ENCODE results near the gene LARP6.
"Not testable (repeated sequence)": the region's sequence is repeated elsewhere in the genome, so short reads cannot be mapped to it uniquely, and the experiment has no call there.

LARP6 gene

DNA sequence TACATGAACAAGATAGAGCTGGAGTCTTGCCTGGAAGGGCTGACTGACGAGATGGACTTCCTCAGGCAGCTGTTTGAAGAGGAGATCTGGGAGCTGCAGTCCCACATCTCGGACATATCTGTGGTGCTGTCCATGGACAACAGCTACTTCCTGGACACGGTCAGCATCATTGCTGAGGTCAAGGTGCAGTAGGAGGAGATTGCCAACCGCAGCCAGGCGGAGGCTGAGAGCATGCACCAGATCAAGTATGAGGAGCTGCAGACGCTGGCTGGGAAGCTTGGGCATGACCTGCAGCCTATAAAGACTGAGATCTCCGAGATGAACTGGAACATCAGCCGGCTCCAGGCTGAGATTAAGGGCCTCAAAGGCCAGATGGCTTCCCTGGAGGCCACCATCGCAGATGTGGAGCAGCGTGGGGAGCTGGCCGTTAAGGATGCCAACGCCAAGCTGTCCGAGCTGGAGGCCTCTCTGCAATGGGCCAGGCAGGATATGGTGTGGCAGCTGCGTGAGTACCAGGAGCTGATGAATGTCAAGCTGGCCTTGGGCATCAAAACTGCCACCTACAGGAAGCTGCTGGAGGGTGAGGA lies 5.5 kb upstream of the LARP6 start:
- in situ Hi-C loops (cut with MboI; ENCODE audit: low sequenced_read_pairs) = no loop called here

DNA sequence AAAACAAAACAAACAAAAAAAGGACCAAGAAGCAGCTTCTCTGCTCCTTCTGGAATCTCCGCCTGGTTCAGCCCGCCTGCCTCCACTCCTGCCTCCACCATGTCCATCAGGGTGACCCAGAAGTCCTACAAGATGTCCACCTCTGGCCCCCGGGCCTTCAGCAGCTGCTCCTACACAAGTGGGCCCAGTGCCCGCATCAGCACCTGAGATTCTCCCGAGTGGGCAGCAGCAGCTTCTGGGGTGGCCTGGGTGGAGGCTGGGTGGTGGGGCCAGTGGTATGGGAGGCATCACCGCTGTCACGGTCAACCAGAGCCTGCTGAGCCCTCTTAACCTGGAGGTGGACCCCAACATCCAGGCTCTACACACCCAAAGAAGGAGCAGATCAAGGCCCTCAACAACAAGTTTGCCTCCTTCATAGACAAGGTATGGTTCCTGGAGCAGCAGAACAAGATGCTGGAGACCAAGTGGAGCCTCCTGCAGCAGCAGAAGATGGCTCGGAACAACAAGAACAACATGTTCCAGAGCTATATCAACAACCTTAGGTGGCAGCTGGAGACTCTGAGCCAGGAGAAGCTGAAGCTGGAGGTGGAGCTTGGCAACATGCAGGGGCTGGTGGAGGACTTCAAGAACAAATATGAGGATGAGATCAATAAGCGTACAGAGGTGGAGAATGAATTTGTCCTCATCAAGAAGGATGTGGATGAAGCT lies 4.8 kb upstream of the LARP6 start:
- in situ Hi-C loops (cut with MboI; ENCODE audit: low sequenced_read_pairs) = not testable (repeated sequence)

DNA sequence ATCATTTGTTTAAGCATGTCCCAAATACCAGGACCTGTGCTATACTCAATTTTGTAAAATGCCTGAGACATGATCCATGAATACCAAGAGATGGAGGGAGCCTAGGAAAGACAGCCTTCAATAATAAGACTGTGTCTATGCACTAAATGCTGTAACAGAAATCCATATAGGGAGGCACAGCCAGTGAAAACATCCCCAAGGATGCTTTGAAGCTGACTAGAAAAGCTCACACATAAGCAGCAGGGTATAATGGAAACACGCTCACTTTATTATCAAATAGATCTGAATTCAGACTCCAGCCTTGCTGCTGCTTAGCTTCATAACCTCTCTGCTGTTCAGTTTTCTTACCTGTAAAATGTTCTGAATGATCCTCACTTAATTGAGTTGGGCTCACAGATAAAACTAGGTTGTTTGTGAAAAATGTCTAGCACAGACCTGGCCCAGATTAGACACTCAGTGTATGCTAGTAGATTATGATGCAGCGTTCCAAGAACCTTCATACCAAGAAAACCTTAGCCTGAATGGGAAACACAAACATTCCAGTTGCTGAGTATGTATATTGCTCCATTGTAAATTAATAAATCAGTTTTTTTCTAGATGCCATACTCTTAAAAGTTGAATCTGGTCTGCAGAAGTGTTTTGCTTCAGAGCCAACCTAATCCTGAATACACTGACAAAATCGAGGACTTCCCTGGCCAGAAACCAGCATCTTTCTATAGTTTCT lies 3.8 kb upstream of the LARP6 start:
- in situ Hi-C loops (cut with MboI; ENCODE audit: low sequenced_read_pairs) = no loop called here

DNA sequence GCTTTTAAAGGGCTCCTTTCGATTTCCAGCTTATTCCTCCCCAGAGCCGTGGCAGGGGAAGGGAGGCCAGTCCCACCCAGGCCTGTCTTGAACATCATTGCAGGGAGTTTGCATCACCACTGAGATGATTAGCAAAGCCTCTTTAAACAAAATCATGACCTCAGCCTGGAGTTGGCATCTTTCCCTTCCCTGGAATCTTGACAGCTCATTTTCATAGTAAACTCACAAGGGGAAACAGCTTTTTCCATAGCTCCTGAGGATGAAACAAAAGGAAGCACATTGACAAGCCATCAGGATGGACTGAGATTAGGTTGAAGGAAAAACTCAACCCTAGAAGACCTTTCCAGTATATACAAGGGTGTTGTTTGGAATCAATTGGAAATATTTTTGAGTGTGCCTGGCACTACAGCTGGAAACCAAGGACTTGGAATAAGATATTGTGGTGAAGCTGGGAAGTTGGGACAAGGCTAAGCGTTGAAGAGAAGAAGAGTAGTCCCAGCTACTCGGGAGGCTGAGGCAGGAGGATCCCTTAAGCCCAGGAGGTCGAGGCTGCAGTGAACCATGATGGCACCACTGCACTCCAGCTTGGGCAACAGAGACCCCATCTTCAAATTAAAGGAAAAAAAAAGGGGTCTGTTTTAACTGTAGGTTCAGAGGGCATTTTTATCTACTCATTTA lies 3.1 kb upstream of the LARP6 start:
- in situ Hi-C loops (cut with MboI; ENCODE audit: low sequenced_read_pairs) = no loop called here

DNA sequence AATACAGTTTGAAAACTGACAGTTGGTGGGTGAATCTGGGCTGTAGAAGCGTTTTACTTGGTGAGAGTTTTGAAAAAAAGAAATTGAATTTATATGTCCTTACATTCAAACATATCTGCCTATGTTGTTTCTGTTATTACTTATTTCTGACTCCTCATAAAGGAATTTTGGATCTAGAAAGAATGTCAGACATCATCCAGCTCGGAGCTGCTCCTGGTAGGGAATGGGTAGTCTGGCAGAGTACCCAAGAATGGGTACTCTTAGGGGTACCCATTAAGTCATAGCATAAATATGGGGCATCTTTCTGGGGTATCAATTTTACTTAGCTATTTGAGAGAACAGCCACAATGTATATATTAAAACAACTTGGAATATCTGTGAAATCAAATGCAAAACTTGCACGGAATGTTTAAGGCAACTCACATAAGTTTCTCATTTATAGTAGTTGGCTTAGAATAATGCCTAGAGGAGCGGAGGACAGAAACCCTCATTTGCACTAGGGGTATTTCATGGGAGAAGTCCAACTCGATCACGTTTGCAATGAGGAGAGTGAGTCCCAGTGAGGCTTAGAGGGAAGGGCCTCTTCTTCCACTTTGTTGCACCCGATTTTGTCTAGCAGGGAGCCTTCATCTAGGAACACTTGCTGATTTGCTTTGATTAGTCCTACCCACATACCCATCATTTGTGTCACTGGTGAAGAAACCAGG lies 2.4 kb upstream of the LARP6 start:
- in situ Hi-C loops (cut with MboI; ENCODE audit: low sequenced_read_pairs) = no loop called here

DNA sequence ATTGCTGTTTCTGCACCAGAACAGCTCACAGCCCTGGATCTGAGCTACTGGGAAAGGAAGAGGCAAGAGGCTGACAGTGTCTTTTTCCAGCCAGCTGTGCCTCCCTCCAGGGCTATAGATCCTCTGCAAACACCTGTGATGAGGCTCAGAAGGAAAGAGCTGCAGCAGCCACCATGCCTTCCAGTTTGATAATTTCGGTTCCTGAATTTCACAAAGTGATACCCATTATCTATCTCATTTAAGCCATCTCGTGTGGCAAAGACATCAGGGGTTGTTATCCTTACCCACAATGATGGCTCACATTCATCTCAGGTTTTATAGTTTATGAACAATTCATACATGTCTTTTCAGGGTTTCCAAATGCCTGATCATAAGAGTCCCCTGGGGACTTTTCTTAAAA lies 1.8 kb upstream of the LARP6 start:
- in situ Hi-C loops (cut with MboI; ENCODE audit: low sequenced_read_pairs) = no loop called here

DNA sequence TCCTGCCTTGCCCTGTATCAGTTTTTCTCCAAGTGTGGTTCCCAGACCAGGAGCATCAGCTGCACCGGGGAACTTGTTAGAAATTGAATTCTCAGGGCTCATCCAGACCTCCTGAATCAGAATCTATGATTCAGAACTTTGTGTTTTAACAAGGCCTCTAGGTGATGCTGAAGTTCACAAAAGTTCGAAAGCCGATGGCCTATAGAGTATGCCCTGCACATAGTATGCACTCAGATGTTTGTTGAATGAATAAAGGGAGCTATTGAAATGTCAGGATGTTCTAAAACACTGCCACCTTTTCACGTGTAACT lies 664 bp upstream of the LARP6 start:
- in situ Hi-C loops (cut with MboI; ENCODE audit: low sequenced_read_pairs) = no loop called here

DNA sequence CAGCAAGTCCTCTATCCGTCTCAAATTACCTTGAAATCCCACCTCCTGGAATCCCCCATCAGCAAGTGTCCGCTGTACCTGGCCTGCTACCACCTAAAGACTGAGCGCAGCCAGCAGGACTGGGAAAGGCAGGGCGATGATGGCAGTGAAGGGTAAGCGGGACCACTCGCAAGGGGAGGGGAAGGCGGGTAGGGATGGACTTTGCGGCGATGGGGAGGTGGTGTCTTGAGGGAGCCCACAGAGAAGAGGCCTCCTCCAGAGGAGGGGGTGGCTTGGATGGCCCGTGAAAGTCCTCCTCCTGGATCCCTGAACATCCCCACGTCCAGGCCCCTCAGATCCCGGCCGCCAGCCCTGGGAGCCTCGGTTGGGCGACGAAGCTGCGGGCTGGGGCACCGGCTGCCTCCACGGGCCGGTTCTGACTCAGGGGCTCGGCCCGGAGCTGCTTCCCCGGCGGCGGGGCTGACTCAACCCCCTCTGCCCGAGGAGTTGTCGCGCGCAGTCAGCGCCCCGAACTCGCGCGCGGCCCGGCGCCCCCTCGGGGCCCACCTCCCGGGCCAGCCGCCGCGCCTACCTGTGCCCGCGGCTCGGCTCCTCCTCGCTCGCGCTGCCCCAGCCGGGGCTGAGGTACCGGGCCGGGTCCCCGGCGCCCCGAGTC lies 512 bp downstream of the LARP6 start:
- in situ Hi-C loops (cut with MboI; ENCODE audit: low sequenced_read_pairs) = no loop called here

DNA sequence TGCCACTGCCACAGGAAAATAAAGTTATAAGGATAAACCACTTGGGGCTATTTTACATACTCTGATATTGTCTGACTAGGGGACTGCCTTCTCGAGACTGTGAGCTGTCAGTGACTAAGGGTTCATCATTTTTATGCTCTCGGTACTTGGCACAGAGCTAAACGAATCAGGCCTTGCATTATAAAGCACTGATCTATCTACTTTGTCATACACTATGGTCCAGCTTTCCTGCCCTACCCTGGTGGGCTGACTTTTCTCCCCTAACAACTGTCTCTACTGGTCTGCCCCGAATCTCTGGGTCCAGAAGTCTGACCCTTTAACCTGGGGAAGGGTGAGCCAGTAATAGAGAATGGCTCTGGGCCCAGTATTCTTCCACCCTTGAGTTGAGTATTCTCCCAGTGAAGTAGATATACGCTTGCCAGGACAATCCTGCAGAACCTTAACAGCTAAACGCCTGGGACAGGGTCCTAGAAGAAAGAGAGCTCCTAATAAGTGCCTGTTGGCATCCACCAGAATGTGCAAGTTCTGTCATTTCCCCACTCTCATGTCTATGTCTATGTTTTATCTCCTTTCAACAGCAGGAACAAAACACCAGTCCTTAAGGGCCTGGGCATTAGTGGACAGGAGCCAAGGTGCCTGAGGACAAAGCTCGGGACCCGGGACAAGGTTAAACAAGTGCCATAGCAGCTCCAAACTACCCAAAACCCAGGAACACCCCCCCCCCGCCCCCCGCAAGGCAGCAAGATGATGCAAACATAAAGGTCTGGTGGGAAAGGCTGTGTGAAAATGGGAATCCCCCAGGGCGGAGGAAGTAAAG lies 1.2 kb downstream of the LARP6 start:
- in situ Hi-C loops (cut with MboI; ENCODE audit: low sequenced_read_pairs) = no loop called here

DNA sequence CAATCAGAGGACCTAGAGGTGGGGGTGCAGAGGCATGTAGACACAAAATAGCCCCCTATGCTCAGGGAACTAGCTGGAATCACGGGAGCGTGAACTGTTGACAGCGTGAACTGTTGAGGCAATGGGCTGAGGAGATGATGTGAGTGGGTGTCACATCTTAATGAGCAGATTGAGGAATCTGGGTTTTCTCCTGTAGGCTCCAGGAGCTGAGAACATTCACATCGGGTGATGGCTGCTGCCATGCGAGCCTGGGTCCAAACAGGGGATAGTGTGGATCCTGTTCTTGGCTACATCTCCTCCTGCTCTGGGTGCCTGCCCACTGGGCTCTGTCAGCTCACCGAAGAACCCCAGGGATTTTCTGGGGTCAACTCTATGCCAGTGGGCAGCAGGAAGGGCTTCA lies 2.1 kb downstream of the LARP6 start:
- in situ Hi-C loops (cut with MboI; ENCODE audit: low sequenced_read_pairs) = no loop called here

DNA sequence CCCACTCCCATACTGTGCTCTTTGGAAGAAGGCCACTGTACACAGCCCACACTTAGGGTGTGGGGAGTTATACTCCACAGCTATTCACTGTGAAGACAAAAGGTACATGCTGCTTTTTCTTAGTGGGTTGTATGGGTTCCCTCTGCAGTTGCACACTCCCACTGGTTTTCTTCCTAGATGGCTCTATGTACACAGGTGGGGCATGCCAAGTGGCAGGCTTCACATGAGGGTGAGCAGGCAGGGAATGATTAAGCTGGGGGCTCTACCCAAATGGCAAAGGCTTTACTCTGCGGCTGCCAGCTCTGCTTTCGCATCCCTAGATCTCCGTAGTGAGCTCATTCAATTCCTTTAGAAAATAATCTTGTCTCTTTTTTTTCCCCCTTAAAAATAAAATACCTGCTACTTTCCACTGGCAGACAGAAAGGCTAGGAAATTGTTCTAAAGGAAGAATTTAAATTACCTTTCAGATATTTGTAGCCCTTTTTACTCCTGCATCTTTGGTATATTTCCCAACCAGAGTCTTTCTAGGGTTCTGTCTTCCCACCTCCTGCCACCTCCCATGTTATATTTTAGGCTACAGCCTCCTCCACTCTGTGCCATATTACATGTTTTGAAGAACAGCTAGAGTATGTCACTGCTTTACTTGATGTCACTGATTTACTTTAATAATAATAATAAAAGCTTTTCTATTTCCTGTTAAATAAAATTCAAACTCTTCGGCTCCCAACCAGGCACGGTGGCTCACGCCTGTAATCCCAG lies 8.2 kb downstream of the LARP6 start:
- in situ Hi-C loops (cut with MboI; ENCODE audit: low sequenced_read_pairs) = no loop called here

DNA sequence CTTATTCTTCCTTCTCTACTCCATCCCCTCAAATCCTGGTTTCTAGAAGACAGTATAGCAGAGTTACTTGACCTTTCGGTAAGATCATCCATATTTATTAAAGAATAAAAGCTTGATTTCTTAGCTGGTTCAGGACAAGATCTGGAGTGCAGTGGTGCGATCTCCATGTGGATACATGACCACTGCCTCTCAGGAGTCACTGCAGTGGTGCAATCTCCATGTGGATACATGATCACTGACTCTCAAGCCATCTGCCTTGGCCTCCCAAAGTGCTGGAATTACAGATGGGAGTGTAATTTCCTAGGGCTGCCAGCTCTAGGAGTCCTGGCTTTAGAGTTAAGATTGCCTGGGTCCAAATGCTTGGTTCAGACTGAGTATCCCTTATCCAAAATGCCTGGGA lies 16.5 kb downstream of the LARP6 start:
- in situ Hi-C loops (cut with MboI; ENCODE audit: low sequenced_read_pairs) = no loop called here

DNA sequence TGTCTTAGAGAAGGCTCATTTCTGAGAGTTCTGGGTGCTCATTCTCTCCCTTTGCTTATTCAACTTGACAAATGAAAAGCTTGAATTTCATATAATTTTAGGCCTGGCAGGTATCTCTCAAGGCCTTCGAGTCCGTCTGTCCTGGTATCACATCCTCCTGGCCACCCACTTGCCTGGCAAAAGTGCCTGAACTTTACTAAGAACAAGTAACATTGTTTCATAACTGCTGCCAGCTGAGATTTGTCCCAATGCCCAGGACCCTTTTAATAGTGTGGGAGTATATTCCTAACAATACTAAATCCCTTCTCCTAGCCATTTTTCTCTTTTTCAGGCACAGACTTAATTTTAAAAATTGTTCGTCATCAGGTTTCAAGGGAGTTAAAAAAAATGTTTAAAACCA lies 18.1 kb downstream of the LARP6 start:
- in situ Hi-C loops (cut with MboI; ENCODE audit: low sequenced_read_pairs) = no loop called here

DNA sequence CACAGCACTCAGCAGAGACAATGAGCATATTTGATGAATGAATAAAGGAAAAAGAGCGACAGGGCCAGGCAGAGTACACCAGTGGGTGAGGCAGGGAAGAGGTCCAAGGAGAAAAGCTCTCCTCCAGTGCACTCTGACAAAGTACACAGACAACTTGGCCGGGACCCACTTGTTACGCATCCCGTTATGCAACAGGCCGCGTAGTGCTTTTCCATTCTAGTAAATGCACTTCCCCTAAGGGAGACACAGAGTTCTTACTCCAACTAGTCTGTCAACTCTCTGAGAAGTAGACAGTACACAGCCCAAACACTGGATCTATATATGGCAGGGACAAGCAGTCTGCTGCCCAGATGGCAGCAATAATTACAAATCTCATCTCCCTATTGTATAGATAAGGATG lies 18.5 kb downstream of the LARP6 start:
- in situ Hi-C loops (cut with MboI; ENCODE audit: low sequenced_read_pairs) = no loop called here

DNA sequence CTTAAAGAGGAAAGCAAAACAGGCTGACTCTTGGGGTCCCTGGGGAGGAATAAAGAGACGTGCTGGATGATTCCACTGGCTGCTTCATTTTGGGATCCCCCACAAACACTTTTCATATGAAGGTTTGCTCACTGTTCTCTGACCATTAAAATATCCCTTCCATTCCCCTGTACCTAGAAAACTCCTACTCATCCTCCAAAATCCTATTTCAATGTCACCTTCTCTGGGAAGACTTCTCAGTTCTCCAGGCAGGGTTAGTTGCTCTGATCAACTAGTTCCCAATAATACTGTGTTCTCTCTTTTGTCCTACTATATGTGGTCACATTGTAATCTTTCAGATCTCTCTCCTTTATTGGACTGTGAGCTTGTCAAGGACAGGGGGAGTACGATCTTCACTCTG lies 19.0 kb downstream of the LARP6 start:
- in situ Hi-C loops (cut with MboI; ENCODE audit: low sequenced_read_pairs) = no loop called here

DNA sequence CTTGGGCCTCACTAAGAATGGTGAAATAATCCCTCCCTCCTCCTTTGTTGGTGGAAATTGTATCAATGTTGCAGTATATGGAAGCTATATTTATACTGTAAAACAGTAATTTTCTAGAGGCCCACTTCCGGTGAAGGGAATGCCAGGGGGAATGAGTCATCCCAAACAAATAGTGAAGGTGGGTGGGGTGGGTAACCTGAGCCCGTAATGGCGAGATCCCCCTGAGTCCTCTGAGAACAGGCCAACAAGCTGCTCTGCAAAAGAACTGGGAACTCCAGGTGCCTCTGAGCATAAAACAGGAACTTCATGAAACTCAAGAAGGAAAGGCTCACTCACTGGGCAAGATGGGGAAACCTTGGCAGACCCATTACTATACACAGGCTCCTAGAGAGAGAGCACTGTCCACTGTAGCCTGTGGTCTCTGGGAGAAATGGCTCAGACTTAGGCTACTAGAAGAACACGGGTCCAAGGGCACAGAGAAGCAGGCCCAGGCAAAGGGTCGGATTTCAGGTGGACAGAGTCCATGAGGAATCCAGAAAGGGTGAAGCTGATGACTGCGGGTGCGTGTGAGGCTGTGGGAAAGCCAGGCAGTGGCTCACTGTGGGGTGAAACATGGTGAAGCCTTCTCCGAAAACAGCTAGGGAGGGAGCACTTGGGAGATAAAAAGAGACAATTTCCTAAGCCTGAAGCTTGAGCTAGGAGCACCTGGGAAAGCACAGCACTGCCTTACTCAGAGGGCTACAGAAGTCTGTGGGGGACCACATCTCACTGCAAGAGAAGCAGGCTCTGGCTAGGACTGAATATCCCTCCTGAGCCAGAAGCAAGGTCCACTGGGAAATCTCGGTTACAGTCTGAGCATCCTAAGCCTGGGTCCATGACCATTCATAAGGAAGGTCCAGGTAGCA lies 19.8 kb downstream of the LARP6 start:
- in situ Hi-C loops (cut with MboI; ENCODE audit: low sequenced_read_pairs) = no loop called here

DNA sequence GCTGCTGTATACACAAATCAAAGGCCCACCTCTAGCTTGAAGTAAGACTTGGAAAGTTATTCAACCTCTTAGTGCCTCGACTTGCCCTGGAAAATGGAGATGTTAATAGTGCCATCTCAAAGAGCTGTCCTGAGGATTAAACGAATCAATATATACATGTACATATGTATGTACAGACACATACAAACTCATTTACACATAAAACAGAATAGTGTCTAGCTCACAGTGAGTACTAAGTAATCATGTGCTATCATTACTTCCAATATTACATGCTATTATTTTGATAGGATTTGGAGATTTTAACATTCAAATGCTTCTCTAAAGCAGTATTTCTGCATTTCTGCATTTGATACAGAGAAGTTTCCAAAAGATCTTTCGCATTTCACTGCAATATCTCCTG lies 20.5 kb downstream of the LARP6 start:
- in situ Hi-C loops (cut with MboI; ENCODE audit: low sequenced_read_pairs) = no loop called here

DNA sequence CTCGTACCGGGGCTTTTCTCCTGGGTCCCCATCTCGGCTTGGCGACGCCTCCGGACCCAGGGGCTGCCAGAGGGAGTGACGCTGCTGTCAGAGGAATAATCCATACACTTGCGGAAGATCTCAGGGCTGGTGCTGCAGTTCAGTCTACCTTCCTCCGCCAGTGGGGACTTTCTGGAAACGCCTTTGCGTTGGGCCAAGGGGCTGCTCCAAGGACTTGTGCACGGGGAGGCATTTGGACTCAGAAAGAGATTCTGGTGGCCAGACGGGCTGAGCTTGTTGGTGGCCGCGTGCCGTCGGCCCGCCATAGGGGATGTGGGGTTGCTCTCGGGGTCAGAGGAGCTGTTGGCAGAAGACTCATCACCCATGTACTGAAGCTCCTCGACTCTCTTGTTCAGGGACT lies 21.8 kb downstream of the LARP6 start:
- in situ Hi-C loops (cut with MboI; ENCODE audit: low sequenced_read_pairs) = no loop called here

Data from HL-60/S4 treated with retinoic acid at 250 ng/mL for 4 days and 3 days (cell line).